K562 (cell line): Measurements from ENCODE around the gene KCNJ10. TPM values are rescaled to one million over a fixed set of nuclear protein-coding genes. Genes with fewer than 3 reads are reported as not detected.

ENCODE experiments used
- ATAC-seq: fragments of 200-7000 bp; cut with Tn5 transposase; 3 replicates; pipeline ENCODE4 v1.9.1; 2020; ENCODE audit warnings: moderate library complexity
- BruUV-seq: library from RNA; stranded (reverse); fragments of 400-500 nt; replicated peaks from 2 replicates; lab custom pipeline; 2021; lab: Mats Ljungman, UMichigan
- CTCF ChIA-PET: fragments of 300-600 bp; formaldehyde crosslinking; extraction: SDS; loops from one replicate; lab custom pipeline; 2021; ENCODE audit warnings: low intra/inter-chr PET ratio; lab: Yijun Ruan, JAX
- POLR2A ChIA-PET: fragments of 300-600, 350-650 bp; sonication (Branson Sonifier 250); formaldehyde crosslinking; extraction: SDS; loops from one replicate; lab custom pipeline; 2021; ENCODE audit warnings: antibody characterized with exemption, inconsistent platforms; lab: Yijun Ruan, JAX
- DNase-seq, 4 experiments: peaks; one replicate each; pipeline versions ENCODE4 v3.0.0 to v3.0.0-alpha.2; 2011 to 2018; ENCODE audit warnings: low spot score in 3 of 4, mixed read lengths in 3 of 4; ENCODE audit errors: extremely low read depth in 1 of 4
- FAIRE-seq: peaks from 2 replicates; lab custom pipeline; 2011; peaks lifted over from hg19 to GRCh38; lab: Jason Lieb, UNC
- H2AFZ ChIP-seq: 2 replicates; pipeline ENCODE4 v1.6.0; 2011; ENCODE audit warnings: low read depth, low read length, control low read depth, inconsistent platforms
- H3K27ac ChIP-seq: fragments of 200-600 bp; 3 replicates; pipeline ENCODE4 v1.8.0; 2011; ENCODE audit warnings: low read depth, mild to moderate bottlenecking, control low read depth, inconsistent platforms, low read length, moderate library complexity, mixed read lengths; ENCODE audit errors: extremely low read depth
- H3K27me3 ChIP-seq, 2 experiments: fragments of 300-600 bp in 1 of 2; 2 replicates in 1 of 2; 3 replicates in 1 of 2; pipeline versions ENCODE4 v1.6.0 to v1.8.0; 2011; ENCODE audit warnings: inconsistent platforms in 2 of 2, low read length in 2 of 2, mild to moderate bottlenecking in 1 of 2, mixed read lengths in 1 of 2, moderate library complexity in 1 of 2; ENCODE audit not compliant: control insufficient read depth in 2 of 2, insufficient read depth in 2 of 2
- H3K36me3 ChIP-seq: fragments of 300-600 bp; 3 replicates; pipeline ENCODE4 v1.8.0; 2011; ENCODE audit warnings: mild to moderate bottlenecking, low read length, inconsistent platforms; ENCODE audit not compliant: control insufficient read depth, insufficient read depth
- H3K4me1 ChIP-seq, 2 experiments: fragments of 200-600 bp in 1 of 2; replicated peaks in 1 of 2; 2 replicates in 1 of 2; 3 replicates in 1 of 2; pipeline versions ENCODE4 v1.5.1 to v1.8.0; 2011; ENCODE audit warnings: inconsistent platforms in 2 of 2, low read length in 2 of 2, mild to moderate bottlenecking in 1 of 2, mixed read lengths in 1 of 2, moderate library complexity in 1 of 2; ENCODE audit not compliant: control insufficient read depth in 2 of 2, insufficient read depth in 2 of 2
- H3K4me2 ChIP-seq: 2 replicates; pipeline ENCODE4 v1.6.1; 2011; ENCODE audit warnings: low read length, control low read depth, inconsistent platforms, mixed read lengths; ENCODE audit not compliant: insufficient read depth
- H3K4me3 ChIP-seq: fragments of 200-600 bp; sonication (generic), shearing (Covaris generic); 2 replicates; pipeline ENCODE4 v1.5.1; 2016; ENCODE audit warnings: control low read depth, inconsistent platforms
- H3K79me2 ChIP-seq: fragments of 200-600 bp; 3 replicates; pipeline ENCODE4 v1.8.0; 2011; ENCODE audit warnings: low read length, inconsistent platforms; ENCODE audit not compliant: control insufficient read depth, insufficient read depth
- H3K9ac ChIP-seq, 2 experiments: 2 replicates each; pipeline versions ENCODE4 v1.6.0 to v1.6.1; 2011; ENCODE audit warnings: low read depth in 2 of 2, low read length in 2 of 2, control low read depth in 1 of 2, inconsistent platforms in 1 of 2, mild to moderate bottlenecking in 1 of 2, mixed read lengths in 1 of 2; ENCODE audit not compliant: insufficient read depth in 1 of 2
- H3K9me1 ChIP-seq: one replicate; pipeline ENCODE4 v1.6.0; 2011; ENCODE audit warnings: inconsistent platforms, mild to moderate bottlenecking, low read length, moderate library complexity; ENCODE audit not compliant: control insufficient read depth, insufficient read depth
- H3K9me3 ChIP-seq: replicated peaks from 2 replicates; pipeline ENCODE4 v1.5.1; 2011; ENCODE audit warnings: low read depth, low read length, inconsistent platforms; ENCODE audit not compliant: control insufficient read depth, insufficient read depth
- H4K20me1 ChIP-seq: replicated peaks from 2 replicates; pipeline ENCODE4 v1.6.1; 2011; ENCODE audit warnings: low read length, inconsistent platforms, mixed read lengths; ENCODE audit not compliant: control insufficient read depth, insufficient read depth
- BDP1 ChIP-seq: IDR thresholded peaks from 3 replicates; pipeline ENCODE4 v1.6.1; 2011; ENCODE audit not compliant: insufficient read length, insufficient read depth
- CEBPB ChIP-seq: fragments of 450-650 bp; IDR thresholded peaks from 2 replicates; pipeline ENCODE4 v1.6.1; 2016; ENCODE audit warnings: missing genetic modification characterization, missing compliant biosample characterization
- COPS2 ChIP-seq: fragments of 450-650 bp; conservative IDR thresholded peaks from 2 replicates; pipeline ENCODE4 v1.6.1; 2016; ENCODE audit warnings: mild to moderate bottlenecking, moderate library complexity
- DMBX1 ChIP-seq: fragments of 250-450 bp; sonication (Bioruptor Pico); IDR thresholded peaks from 2 replicates; pipeline ENCODE4 v1.8.0; 2022; ENCODE audit warnings: inconsistent platforms, mild to moderate bottlenecking, moderate library complexity, borderline replicate concordance
- E2F4 ChIP-seq: sonication (generic); formaldehyde crosslinking; IDR thresholded peaks from 2 replicates; pipeline ENCODE4 v1.8.0; 2022; ENCODE audit warnings: mild to moderate bottlenecking, low read depth, missing genetic modification reagents
- FOXJ2 ChIP-seq: fragments of 200-800 bp; sonication (Bioruptor generic); IDR thresholded peaks from 2 replicates; pipeline ENCODE4 v1.6.1; 2016; ENCODE audit warnings: missing genetic modification characterization, missing compliant biosample characterization
- FOXJ3 ChIP-seq: sonication (generic); formaldehyde crosslinking; IDR thresholded peaks from 2 replicates; pipeline ENCODE4 v1.4.0; 2020; ENCODE audit warnings: mild to moderate bottlenecking, missing genetic modification reagents
- KAT2B ChIP-seq: IDR thresholded peaks from one replicate; pipeline ENCODE4 v1.6.1; 2012; ENCODE audit warnings: low read depth, mild to moderate bottlenecking, control low read depth, inconsistent platforms, low read length, moderate library complexity
- MCM5 ChIP-seq: fragments of 450-650 bp; IDR thresholded peaks from 2 replicates; pipeline ENCODE4 v1.6.1; 2016; ENCODE audit warnings: low read depth
- MEF2D ChIP-seq: conservative IDR thresholded peaks from 2 replicates; pipeline ENCODE4 v1.6.1; 2016; ENCODE audit warnings: low read depth, missing genetic modification characterization, missing compliant biosample characterization
- RFX7 ChIP-seq: fragments of 250-450 bp; sonication (Bioruptor Pico); IDR thresholded peaks from 2 replicates; pipeline ENCODE4 v1.5.1; 2021; ENCODE audit warnings: mild to moderate bottlenecking
- TRIM24 ChIP-seq, 2 experiments: fragments of 450-650 bp; IDR thresholded peaks; 2 replicates each; pipeline ENCODE4 v1.6.1; 2016
- VEZF1 ChIP-seq: fragments of 200-800 bp; sonication (Bioruptor generic); IDR thresholded peaks from 2 replicates; pipeline ENCODE4 v1.6.1; 2017; ENCODE audit warnings: missing genetic modification characterization, missing compliant biosample characterization
- ZFP30 ChIP-seq: fragments of 250-450 bp; sonication (Bioruptor Pico); IDR thresholded peaks from 2 replicates; pipeline ENCODE4 v1.8.0; 2022; ENCODE audit warnings: moderate library complexity, mild to moderate bottlenecking, inconsistent platforms, borderline replicate concordance
- ZNF165 ChIP-seq: fragments of 250-450 bp; sonication (Bioruptor Pico); IDR thresholded peaks from 2 replicates; pipeline ENCODE4 v1.4.0; 2020; ENCODE audit warnings: borderline replicate concordance
- ZNF184 ChIP-seq: sonication (generic); formaldehyde crosslinking; IDR thresholded peaks from 2 replicates; pipeline ENCODE4 v1.5.0; 2020; ENCODE audit warnings: missing genetic modification reagents
- ZNF3 ChIP-seq: fragments of 250-450 bp; sonication (Bioruptor Pico); IDR thresholded peaks from 2 replicates; pipeline ENCODE4 v1.5.0; 2021; ENCODE audit warnings: mild to moderate bottlenecking, moderate library complexity
- ZNF551 ChIP-seq: fragments of 250-450 bp; sonication (Bioruptor Pico); IDR thresholded peaks from 2 replicates; pipeline ENCODE4 v1.5.0; 2021; ENCODE audit warnings: mild to moderate bottlenecking, moderate library complexity
- ZZZ3 ChIP-seq: fragments of 450-650 bp; IDR thresholded peaks from 2 replicates; pipeline ENCODE4 v1.6.1; 2016; ENCODE audit warnings: antibody characterized with exemption, mild to moderate bottlenecking, moderate library complexity
- in situ Hi-C: fragments of 300-500 bp; cut with MboI; formaldehyde crosslinking; loops from 4 replicates; pipeline ENCODE4 v1.15.0; 2018; ENCODE audit warnings: inconsistent platforms, mixed read lengths
- intact Hi-C: fragments of 100-400 bp; cut with micrococcal nuclease; formaldehyde crosslinking; loops from 2 replicates; pipeline ENCODE4 v1.14.2; 2022
- polyA plus RNA-seq, 8 experiments: library from polyadenylated mRNA; depleted of rRNA in 4 of 8; stranded (reverse) in 5 of 8; unstranded in 3 of 8; fragments of >200 nt; fragmentation: Nextera tagmentation in 2 of 8; fragmentation: Illumina TruSeq in 1 of 8; extraction: Ambion mirVana in 2 of 8; extraction: Trizol in 1 of 8; gene quantifications; 2 replicates each; pipeline versions ENCODE4 v1.2.1 to v1.2.3, GENCODE V29; 2011 to 2014; ENCODE audit warnings: inconsistent platforms in 1 of 8, missing spikeins in 1 of 8
- total RNA-seq, 7 experiments: library from RNA; depleted of rRNA in 6 of 7; stranded (reverse); fragments of >200 nt in 6 of 7; fragmentation: Illumina TruSeq in 2 of 7; extraction: Trizol in 2 of 7; gene quantifications; 2 replicates each; pipeline versions ENCODE4 v1.2.1 to v1.2.3, GENCODE V29; 2011 to 2021; ENCODE audit warnings: low replicate concordance in 1 of 7

KCNJ10 gene
- total and polyA plus RNA-seq, 9 of the 15 experiments (the other 6 are each of a cell fraction or from before 2014, with no cell fraction given): 0.06 to 0.11 TPM; not detected in 7

- H3K4me3 ChIP-seq: no peak overlapping the region
- no peaks in the 10 kb centered on the region for H3K9me1 ChIP-seq
- H3K4me1 ChIP-seq: peaks cover 10 to 15% of the 10 kb centered on the region in 2 experiments
- H3K9me3 ChIP-seq: no peaks in the 10 kb centered on the region
- BruUV-seq: no TSS peak
- TF ChIP-seq ZFP30 (no peak), RFX7 (no peak), TRIM24 (IDR thresholded peaks at IDR 0.05) (no peak), E2F4 (CRISPR knock-in tag) (no peak), FOXJ2 (tag) (no peak), BDP1 (no peak), MCM5 (no peak), FOXJ3 (no peak), ZNF184 (CRISPR knock-in tag) (no peak), ZNF3 (no peak), COPS2 (no peak), CEBPB (tag) (no peak), ZNF165 (no peak), KAT2B (no peak), VEZF1 (CRISPR knock-in tag) (no peak), ZZZ3 (no peak), DMBX1 (CRISPR knock-in tag) (no peak), MEF2D (tag) (no peak), ZNF551 (CRISPR knock-in tag) (no peak)
- in situ Hi-C loops (no loop called here), intact Hi-C loops (no loop called here)
- DNase-seq (no peak), ATAC-seq (no peak), FAIRE-seq (no peak)
- no peak overlapping the region for H3K9ac ChIP-seq
- H3K79me2 ChIP-seq: peaks cover 19% of the 10 kb centered on the region
- H3K27me3 ChIP-seq: no peaks in the 10 kb centered on the region
- no peak overlapping the region for H3K27ac ChIP-seq
- POLR2A ChIA-PET: interaction anchor here (1.1 kb wide), 1 partner anchor 21 kb away, joined by 3 read pairs; no protein-coding TSS in a partner anchor
- H3K36me3 ChIP-seq: no peaks in the 10 kb centered on the region; the same call in 2 of the 3 replicates
- no peak overlapping the region for H3K4me2 ChIP-seq
- no peaks in the 10 kb centered on the region for H4K20me1 ChIP-seq
- H2AFZ ChIP-seq: no peak overlapping the region
- CTCF ChIA-PET: no interaction called here
Observed at GRCh38 chr1:160028426-160028825, 41.5 kb downstream of the KCNJ10 start.
